MM.1S (cell line): ENCODE measurements around the gene F13A1.

Source experiments
- CTCF ChIP-seq: fragments of 300-600 bp; sonication (generic); IDR thresholded peaks from 2 replicates; pipeline ENCODE4 v1.5.1; 2016; ENCODE audit warnings: antibody characterized with exemption, low read length, mixed read lengths
- EZH2 ChIP-seq: fragments of 300-600 bp; sonication (generic); optimal IDR thresholded peaks from 2 replicates; pipeline ENCODE3; 2017; ENCODE audit warnings: low read depth, mild to moderate bottlenecking, antibody characterized with exemption, low read length, mixed read lengths
- EZH2phosphoT487 ChIP-seq: fragments of 300-600 bp; sonication (generic); IDR thresholded peaks from 2 replicates; pipeline ENCODE4 v1.6.1; 2018; ENCODE audit warnings: antibody characterized with exemption, low read length

GRCh38 chr6:6195080-6195479, 125.4 kb downstream of the F13A1 start:
- TF ChIP-seq CTCF, result no peak
- no peak for TF ChIP-seq EZH2
- TF ChIP-seq EZH2phosphoT487, result no peak
